C4-2B (cell line): ENCODE results near the gene IBA57.

Experiments used
- ZFX ChIP-seq: fragments of 450-650 bp; IDR thresholded peaks from 2 replicates; pipeline ENCODE4 v1.6.1; 2017
- TF ChIP-seq, protein P1 (sequence below): fragments of 450-650 bp; conservative IDR thresholded peaks from 2 replicates; pipeline ENCODE4 v1.5.1; 2017; ENCODE audit warnings: mild to moderate bottlenecking

DNA sequence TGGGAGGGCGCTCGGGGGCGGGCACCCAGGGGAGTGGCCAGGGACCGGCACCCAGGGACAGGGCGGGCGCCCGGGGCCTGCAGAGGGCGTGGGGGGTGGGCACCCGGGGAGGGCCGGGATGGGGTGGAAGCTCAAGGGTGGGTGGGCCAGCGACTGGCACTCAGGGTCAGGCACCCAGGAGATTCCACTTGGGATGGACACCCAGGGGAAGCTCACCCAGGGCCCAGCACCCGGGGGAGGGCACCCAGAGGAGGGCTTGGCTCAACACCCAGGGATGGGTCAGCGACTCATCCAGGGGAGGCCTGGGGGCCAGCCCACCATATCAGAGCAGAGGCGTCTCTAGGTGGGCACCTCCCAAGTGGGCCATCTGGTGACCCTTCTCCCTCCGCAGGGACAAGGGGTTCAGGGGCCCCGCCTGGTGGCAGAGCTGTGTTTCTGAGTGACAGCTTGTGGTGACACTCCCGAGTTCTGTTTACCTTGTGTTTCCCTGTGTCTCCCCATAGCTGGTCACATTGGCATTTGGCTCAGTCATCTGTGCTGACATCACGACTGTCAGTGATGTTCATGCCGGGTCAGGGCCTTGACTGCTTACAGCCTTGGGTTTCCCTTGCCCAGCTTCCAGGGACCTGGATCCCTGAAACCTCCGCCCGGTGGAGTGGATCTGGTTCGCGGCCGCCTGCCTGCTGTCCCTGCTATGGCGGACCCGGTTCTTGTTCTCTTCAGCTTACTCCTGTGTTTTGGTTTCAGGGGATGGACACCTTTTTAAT, 749 bp downstream of the IBA57 start:
- TF ChIP-seq, protein P1, sequence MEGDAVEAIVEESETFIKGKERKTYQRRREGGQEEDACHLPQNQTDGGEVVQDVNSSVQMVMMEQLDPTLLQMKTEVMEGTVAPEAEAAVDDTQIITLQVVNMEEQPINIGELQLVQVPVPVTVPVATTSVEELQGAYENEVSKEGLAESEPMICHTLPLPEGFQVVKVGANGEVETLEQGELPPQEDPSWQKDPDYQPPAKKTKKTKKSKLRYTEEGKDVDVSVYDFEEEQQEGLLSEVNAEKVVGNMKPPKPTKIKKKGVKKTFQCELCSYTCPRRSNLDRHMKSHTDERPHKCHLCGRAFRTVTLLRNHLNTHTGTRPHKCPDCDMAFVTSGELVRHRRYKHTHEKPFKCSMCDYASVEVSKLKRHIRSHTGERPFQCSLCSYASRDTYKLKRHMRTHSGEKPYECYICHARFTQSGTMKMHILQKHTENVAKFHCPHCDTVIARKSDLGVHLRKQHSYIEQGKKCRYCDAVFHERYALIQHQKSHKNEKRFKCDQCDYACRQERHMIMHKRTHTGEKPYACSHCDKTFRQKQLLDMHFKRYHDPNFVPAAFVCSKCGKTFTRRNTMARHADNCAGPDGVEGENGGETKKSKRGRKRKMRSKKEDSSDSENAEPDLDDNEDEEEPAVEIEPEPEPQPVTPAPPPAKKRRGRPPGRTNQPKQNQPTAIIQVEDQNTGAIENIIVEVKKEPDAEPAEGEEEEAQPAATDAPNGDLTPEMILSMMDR: peak; percentile 1; the same call in 1 of the 2 replicates
- TF ChIP-seq ZFX: no peak
